Fibroblast of upper back skin (primary cell): ENCODE results near the gene ARHGAP4.

Experiments used
- DNase-seq: peaks from one replicate; pipeline ENCODE4 v3.0.0-alpha.2; 2013

The ARHGAP4 gene

DNA sequence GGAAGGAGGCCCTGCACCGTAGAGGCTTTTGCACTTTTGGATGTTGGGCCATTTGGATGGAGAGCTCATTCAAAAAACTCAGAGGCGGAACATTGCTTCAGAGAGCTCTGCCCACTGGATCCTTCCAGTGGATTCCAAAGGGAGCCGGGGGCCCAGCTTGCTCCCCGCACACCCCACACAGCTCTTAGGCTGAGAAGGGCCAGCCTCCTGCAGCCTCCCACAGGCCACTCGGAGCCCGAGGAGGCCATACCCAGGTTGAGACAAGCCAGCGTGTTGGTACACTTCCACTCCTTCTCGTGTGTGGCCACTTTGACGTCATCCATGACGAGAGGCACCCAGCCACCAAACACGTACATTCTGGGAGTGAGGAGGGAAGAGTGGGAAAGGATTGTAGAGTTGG is 35.2 kb upstream of the ARHGAP4 start:
- no peak for DNase-seq

DNA sequence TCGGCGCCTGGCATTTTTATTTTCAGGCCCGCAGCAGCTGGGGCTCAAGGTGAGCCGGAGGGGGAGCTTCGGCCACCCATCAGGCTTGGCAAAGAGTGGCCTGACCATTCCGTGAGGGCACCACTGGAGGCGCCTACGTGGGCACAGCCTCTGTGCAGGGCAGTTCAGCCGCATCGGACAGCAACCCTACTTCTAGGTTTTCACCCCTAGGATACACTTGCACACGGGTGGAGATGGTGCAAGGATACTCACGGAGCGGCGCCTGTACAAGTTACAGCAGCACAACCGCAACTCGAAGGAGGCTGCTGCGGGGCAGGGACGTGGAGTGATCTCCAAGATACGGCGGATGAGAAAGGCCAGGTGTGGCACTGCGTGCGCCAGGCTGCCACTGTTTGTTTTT is 34.7 kb upstream of the ARHGAP4 start:
- no peak for DNase-seq

DNA sequence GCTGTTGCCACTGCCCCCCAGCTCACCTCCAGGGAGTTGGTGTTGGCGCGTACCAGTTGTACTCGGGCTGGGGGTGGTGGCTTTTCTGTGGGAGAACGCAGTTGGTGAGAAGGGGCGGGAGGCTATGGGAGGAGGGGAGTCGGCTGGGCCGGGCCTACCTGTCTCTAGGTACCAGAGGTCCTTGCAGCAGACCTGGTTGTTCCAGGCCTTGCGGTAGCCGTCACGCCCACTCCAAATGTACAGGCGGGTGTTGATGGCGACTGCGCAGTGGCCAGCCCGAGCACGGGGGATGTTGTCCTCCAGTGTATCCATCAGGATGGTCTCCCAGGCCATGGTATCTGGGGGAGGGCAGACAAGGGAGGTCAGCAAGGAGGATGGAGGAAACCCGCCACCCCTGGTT is 34.0 kb upstream of the ARHGAP4 start:
- no peak for DNase-seq

DNA sequence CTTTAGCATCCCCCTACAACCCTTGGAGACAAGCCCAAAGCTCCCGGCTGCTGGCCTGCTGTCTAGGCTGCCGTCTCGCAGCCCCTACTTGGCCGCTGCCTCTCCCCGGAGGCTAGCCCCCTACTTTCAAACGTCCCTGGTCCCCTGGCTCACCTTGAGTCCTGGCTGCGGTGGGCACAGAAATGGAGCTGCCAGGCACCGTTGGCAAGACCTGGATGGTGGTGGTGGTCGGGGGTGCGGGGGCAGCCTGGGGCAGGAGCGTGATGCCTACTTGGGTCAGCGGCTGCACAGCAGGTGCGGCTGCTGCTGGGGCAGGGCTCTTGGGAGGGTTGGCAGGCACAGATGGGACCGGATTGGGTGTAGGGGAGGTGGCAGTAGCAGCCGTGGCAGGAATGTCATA is 33.6 kb upstream of the ARHGAP4 start:
- DNase-seq = no peak

DNA sequence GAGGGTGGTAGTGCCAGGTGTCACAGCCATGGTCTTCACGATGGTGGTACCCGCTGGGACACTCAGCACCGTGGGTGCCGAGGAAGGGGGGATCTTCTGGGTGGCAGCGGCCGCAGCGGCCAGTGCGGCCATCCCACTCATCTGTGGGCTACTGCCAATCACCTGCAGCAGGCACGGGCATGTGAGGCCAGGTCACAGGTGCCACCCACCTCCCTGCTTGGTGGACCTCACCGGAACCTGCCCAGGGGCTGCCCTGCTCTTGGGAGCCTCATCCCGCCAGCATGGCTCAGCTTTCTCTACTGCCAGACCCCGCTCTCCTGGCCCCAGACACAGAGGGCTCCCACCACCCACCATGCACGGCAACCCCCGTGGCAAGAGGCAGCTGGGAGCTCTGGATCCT is 32.5 kb upstream of the ARHGAP4 start:
- no peak for DNase-seq

DNA sequence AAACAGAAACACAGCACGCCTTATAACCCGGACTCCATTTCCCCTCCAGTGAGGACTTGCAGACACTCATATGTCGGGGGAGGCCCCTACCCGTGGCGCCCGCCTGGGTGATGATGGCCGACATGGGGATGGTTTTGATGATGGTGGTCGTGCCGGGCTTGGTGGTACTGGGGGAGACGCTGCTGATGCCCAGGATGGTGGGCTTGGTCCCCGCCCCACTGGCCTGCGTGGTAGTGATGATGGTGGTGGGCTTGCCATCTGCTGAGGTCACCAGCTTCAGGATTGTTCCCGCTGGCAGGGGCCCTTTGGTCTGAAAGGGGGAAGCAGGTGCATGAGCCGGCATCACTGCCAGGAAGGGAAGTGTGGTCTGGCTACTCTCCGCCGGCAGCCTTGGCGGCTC is 31.2 kb upstream of the ARHGAP4 start:
- no peak for DNase-seq

DNA sequence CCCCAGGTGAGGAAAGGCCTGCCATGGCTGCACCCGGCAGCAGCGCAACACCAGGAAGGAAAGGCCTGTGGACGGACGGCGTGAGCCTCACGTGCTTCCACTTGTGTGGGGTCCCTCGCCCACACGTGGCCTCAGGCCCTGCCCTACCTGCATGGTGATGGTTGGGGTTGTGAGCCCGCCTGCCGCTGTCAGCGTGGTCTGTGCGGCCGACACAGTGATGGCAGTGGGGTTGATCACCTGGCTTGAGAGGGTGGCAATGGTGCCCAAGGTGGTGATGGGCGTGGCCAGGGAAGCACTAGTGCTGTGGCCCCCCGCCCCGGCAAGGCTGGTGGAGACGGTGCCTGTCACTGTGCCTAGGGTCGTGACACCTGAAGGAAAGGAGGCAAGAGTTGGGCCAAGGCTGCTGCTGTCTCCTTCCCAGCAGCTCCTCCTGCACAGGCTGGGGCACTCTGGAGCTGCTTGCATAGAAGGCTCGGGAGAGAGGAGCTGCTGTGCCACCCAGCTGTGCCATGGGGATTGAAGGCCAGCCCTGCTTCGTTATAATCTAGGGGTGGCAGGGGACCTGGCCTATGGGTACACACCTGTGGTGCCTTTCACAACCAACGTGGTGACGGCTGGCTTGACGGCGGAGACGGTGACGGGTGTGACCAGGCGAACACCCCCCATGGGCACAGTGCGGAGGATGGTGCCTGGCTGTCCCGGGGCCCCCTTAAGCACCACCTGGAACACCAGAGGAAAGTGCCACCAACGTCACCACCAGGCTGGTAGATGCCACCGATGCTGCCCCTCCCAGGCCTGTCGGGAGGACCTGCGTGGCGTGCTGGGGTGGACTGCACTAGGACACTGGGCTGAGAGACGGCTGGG is 30.2 kb upstream of the ARHGAP4 start:
- DNase-seq = no peak

DNA sequence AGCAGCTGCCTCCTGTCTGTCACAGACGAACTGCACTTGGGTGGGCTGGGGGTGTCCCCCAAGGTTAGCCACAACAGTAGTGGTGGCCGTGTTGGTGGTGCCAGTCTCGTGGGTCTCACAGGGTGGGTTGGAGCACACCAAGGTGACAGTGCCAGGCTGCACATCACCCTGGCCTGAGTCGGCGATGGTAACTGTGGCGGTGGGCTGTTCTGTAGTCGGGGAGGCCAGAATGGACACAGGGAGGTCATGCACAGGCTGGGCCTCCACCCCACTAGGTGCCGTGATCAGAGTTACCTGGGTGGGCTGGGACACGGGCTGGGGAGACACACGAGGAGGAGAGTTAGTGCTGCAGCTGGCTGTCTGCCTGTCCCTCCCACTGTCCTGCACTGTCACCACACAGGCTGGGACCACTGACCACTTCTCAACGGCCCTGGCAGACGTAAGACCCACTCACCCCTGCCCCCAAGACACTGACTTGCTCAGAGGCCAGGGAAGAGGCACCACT is 29.2 kb upstream of the ARHGAP4 start:
- DNase-seq = no peak

DNA sequence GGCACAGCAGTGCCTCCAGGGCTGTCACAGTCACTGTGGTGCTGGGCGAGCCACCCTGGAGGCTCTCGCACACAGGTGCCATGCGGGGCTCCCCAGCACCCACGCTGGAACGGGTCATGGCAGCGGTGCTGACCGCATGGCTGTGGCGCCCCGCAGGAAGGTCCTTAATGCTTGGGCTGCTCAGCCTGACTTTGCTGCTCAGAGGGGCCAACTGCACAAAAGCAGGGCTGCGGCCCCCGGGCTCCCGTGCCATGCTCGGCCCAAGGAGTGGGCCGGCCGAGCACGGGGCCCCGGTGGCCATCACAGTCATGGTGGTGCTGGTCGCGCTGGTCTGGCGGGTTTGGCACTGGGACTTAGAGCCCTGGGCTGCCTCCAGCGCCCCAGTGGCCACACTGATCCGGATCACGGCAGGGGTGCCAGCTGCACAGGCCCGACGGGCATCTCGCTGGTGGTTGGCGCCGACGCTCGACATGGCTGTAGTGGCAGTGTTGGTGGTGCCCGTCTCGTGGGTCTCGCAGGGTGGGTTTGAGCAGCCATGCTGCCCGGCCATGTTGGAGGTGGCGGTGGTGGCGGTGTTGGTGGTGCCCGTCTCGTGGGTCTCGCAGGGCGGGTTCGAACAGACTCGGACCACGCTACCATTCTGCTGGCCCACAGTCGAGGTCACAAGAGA is 28.6 kb upstream of the ARHGAP4 start:
- DNase-seq = no peak

DNA sequence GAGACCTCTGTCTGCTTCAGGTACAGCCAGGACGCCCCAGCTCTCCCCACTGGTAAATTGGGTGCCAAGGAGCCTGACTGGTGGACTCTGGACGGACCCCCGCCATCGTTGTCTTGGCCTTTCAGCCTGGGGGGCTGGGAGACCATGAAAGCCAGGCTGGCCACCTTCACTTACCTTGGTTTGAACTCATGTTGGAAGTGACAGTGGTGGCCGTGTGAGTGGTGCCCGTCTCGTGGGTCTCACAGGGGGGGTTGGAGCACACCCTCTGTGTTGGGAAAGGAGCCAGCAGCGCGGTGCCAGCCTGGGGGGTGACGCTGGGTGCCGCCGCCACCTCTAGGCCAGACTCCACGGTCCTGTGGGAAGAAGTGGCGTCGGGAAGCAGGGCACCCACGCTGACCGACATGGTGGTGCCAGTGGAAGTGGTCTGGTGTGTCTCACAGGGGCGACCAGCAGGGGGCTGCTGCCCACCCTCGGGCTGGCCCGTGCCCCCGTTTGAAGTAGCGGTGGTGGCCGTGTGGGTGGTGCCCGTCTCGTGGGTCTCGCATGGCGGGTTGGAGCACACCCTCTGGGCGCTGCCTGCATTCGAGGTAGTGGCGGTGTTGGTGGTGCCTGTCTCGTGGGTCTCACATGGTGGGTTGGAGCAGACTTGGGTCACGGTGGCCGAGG is 28.0 kb upstream of the ARHGAP4 start:
- no peak for DNase-seq

DNA sequence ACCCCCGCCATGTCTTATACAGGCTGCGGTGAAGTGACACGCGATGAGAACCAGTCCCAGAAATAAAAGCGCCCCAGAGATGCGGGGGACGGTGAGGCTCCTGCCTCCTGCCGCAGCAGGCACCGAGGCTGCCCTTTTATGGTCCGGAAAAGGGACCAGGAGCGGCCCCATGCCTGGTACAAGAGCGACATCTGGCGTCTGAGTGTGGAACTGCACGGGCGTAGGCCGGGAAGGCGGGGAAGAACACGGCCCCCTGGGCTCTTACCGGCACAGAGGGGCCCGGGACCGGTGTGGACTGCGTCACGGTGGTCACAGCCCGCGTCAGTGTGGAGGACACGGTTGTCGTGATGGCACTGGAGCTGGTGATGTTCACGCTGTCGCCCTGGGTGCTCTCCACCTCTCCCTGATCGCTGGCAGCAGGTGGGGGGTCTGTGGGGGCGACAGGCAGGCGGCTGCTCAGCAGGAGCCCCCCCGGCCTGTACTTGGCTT is 27.3 kb upstream of the ARHGAP4 start:
- peak; percentile 63 for DNase-seq

DNA sequence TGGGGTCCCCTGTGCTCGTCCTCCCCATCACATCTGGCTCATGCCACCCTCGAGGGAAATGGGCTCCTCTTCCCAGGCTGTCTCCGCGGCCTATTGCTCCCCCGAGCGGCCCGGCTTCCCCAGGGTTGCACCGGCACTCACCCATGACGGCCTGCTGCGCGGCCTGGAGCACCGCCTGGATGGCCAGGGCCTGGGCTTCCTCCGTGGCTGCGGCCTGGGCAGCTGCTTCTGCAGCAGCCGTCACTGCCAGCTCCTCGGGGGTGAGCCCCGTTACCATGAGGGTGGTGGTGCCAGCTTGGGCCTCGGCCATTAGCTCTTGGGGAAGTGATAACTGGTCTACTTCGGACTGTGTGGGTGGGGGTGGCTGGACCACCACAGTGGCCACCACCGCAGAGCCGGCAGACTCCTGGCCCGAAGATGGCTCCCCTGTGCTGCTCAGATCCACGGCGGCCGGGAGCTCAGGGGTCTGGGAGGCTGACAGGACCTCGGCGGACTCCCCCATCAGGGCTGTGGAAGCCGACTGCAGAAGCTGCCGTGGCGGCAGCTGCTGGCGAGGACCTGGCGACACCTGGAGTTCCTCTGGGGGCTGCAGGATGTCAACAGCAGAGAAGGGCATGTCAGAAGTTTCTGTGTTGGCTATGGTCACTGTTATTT is 26.4 kb upstream of the ARHGAP4 start:
- no peak for DNase-seq

DNA sequence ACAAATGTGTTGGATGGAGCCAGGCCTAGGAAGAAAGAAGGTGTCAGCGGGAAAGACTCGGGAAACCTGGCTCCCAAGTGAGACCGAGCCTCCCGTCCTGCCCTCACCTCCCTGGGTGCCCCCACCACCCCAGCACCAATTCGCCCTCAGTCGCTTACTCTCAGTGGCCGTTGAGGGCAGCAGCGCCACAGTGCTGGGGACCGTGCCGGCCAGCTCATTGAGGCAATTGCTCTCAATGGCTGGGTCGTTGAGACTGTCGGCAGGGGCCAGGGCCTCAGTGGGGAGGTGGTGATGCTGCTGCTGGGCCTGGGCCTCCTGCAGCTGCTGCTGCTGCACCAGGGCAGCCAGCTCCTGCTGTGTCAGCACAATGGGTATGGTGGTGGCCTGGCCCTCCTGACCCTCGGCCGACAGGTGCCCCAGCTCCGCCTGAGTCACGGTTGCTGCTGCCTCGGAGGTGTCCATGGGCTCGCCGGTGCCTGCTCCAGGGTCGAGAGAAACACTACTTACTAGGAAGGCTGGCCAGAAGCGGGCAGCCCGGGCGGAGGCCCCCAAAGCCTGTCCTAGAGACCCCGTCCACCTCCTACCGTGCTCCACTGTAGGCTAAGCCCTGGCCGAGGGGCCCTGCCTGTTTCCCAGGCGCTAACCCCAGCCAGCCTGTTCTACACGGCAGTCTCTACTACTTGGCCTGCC is 25.8 kb upstream of the ARHGAP4 start:
- no peak for DNase-seq

DNA sequence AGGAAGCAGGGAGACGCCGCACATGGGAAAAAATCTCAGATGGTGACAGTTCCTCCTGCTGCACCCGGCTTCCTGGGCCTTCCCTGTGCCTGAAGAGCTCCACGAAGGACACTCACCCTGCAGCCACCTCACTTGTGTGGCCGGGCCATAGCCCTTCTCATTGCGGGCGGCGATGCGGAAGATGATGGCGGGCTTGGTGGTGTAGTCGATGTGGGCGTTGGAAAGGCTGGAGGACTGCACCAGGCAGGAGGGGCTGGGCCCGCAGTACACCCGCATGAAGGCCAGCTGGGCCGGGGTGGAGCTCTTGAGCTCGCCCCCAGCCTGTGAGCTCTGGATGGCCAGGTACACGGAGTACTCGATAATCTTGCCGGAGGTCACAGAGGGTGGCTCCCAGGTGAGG is 24.1 kb upstream of the ARHGAP4 start:
- no peak for DNase-seq

DNA sequence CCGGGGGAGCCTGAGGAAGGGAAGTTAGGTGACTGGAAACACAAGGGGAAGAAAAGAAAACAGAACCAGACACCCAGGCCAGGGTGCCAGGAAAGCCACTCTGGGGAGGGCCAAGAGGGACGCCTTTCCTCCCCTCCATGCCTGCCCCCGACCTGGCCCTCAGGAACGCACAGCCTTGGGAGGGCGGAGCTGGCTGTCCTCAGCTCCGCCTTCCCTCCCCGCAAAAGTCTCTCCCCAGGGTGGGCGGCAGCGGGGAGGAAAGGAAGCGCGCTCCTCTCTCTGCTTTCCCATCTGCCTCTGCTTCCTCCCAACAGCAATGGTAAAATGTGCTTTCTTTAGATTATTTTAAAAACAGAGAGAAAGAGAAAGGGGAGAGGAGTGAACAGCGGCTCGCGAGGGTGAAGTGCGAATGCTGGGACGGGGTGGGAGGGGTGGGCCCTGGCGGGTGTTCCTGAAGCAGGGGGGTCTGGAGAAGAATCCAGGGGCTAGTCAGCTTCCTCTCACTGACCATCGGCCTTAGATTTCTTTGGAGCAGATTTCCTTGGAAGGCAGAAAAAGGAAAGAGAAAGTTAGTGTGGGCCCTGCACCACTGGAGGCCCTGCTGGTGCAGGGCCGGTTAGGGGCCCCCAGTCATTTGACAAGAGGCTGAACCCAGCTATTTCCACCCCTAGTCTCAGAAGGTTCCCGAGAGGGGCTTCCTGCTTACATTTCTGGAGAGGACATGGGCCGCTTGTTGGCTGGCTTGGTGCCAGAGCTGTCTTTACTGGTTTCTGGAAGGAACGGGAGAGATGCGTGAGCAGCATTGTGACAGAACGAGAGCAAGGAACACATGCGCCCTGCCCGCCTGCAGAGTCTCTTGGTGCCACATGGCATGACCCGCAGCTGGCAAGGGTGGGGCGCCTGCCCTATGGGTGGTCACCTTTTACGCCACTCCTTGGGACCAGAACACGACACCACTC is 23.1 kb upstream of the ARHGAP4 start:
- DNase-seq = no peak

DNA sequence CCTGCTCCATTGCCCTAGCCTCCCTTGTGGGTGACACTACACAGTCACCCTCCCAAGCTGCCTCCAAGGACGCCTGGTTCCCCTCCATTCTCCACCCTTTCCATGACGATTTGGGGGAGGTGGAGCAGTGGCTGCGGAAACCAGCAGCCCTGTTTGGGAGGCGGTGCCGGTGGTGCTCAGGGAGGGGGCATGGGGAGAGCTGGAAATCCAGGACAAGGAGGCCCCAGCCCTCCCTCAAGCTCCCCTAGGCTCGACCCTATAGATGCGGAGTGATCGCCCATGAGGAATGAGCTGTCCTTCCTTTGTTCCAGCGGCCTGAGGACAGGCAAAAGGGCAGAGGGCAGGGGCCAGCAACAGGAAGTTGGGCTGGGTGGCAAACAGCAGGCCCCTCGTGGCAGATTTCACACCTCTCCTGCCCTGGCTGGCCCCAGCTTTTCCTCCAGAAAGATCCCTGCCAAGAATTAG is 22.0 kb upstream of the ARHGAP4 start:
- no peak for DNase-seq

DNA sequence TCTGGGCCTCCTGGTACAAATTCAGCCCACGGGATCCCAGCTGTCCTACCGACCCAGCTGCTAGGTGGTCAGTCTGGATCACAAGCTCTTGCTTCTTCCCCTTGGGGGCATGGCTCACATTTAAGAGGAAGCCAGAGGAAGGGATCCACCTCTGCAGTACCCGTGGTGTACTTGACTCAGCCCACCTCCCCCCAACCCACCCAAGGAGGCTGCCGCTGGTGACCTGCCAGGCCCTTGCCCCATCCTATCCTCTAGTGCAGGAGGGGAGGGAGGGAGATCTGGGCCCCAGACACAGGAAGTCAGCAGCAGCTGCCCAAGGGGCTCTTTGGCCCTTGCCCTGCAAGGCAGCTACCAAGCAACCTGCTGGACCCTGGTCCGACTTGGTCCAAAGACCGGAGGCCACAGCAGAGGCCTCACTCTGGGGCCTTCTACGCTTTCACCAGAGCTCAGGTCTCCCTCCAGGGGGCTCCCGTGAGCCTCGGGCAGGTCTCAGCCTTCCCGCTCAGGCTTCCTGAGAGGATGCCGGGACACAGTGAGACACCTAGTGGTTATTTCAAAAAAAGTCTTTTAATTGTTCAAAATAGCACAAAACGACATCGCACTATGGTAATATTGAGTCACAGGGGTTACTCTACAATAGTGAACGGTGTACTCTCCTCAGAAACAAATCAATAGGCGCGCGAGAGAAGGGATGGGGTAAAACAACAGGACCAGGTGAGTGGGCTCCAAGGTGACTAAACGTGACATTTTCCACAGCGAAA is 21.1 kb upstream of the ARHGAP4 start:
- DNase-seq = peak; percentile 75

DNA sequence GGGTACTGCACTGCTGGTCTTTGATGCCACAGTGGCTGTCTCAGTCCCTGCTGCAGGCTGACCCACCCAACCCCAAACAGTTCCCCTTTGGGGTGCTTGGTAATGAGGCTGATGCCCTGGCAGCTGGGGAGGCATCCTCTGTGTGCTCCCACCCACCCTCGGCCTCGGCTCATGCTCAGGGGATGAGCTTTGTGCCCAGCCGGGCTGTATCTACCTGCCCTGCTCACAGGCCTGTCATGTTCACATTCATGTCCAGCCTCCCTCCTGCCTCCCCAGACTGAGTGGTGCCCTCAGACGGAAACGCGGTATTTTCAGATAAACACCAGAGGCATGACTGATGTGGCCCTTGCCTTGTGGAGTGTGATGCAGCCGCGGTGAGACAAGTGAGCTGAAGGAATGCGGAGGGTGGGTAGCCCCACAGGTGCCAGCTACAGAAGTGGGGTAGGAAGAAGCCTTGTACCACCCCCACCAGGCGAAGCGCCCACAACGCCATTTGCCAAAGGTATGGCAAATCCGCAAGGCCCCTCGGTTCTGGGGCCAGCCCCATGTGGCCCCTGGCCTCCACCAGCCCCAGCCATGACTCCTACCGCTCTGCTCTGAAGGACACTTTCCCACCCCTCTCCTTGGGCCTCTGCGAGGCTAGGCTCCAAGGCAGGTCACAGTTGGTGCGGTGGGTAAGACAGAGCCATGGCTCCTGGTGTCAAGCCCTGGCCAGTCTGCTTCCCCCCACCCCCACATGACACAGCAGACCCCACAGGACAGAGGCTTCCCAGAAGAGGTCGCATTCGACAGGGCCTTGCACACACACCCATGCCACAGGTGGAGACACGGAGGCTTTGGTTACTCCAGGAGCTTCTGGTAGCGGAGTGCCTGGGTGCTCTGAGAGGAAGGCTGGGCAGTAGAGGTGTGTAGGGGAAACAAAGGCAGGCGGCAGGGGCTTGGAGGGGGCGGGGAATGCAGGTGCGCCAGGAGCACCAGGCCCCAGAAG is 20.2 kb upstream of the ARHGAP4 start:
- no peak for DNase-seq

DNA sequence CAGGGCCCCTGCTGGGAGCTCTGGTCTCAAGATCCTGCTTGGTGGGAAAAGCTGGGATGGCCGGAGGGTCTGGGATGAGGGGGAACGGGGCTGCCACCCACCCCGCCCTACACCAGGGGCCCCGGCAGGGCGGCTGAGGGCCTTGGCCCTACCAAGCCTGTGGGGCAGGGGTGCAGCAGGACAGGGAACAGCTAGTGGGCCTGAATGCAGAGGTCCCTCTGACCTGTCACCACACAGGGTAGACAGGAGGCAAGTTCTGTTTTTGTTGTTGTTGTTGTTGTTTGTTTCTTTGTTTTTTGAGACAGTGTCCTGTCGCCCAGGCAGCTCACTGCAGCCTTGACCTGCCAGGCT is 18.7 kb upstream of the ARHGAP4 start:
- DNase-seq = no peak
